Duodenal mucosa (tissue), 2 donors: ENCODE measurements around the gene ABR.
"Not testable (repeated sequence)": the region's sequence is repeated elsewhere in the genome, so short reads cannot be mapped to it uniquely, and the experiment has no call there.

Experiments used
- H3K27ac ChIP-seq: one replicate; pipeline ENCODE4 v1.7.0; 2013; ENCODE audit warnings: low read depth, low read length
- H3K27me3 ChIP-seq, 2 donors: one replicate each; pipeline ENCODE4 v1.7.0; 2013; ENCODE audit warnings: low read length in 2 of 2, control low read depth in 1 of 2; ENCODE audit not compliant: insufficient read depth in 2 of 2, control insufficient read depth in 1 of 2
- H3K36me3 ChIP-seq, 2 donors: one replicate each; pipeline ENCODE4 v1.7.0; 2013; ENCODE audit warnings: low read length in 2 of 2, control low read depth in 1 of 2; ENCODE audit not compliant: insufficient read depth in 2 of 2, control insufficient read depth in 1 of 2
- H3K4me1 ChIP-seq, 2 donors: one replicate each; pipeline ENCODE4 v1.7.0; 2013; ENCODE audit warnings: low read length in 2 of 2, control low read depth in 1 of 2; ENCODE audit not compliant: insufficient read depth in 2 of 2, control insufficient read depth in 1 of 2
- H3K4me3 ChIP-seq, 2 donors: one replicate each; pipeline ENCODE4 v1.7.0; 2013; ENCODE audit warnings: low read length in 2 of 2, low read depth in 1 of 2
- H3K9ac ChIP-seq, 2 donors: one replicate each; pipeline ENCODE4 v1.7.0; 2013; ENCODE audit warnings: low read length in 2 of 2, low read depth in 1 of 2
- H3K9me3 ChIP-seq, 2 donors: one replicate each; pipeline ENCODE4 v1.7.0; 2013; ENCODE audit warnings: low read length in 2 of 2, control low read depth in 1 of 2; ENCODE audit not compliant: control insufficient read depth in 1 of 2

Gene ABR

GRCh38 chr17:1109606-1110540 lies 69.9 kb downstream of the ABR start:
- Histone ChIP-seq H3K9ac (peak overlapping the region; percentile 74 to 91), H3K9me3 (no peaks in the 10 kb centered on the region), H3K27me3 (no peaks in the 10 kb centered on the region), H3K4me3 (peak overlapping the region; percentile 70 to 83), H3K36me3 (peaks cover 0 to 5% of the 10 kb centered on the region in 2 donors), H3K4me1 (peaks cover 53 to 65% of the 10 kb centered on the region in 2 donors), H3K27ac (peak overlapping the region; percentile 95)

GRCh38 chr17:1108765-1109605 lies 70.8 kb downstream of the ABR start:
- Histone ChIP-seq H3K9ac (peak overlapping the region; percentile 74 to 91), H3K4me3 (peak overlapping the region; percentile 83 to 90), H3K4me1 (peaks cover 50 to 62% of the 10 kb centered on the region in 2 donors), H3K36me3 (peaks cover 5 to 7% of the 10 kb centered on the region in 2 donors), H3K9me3 (no peaks in the 10 kb centered on the region), H3K27ac (peak overlapping the region; percentile 84), H3K27me3 (no peaks in the 10 kb centered on the region)

GRCh38 chr17:1108478-1108764 lies 71.4 kb downstream of the ABR start:
- Histone ChIP-seq H3K27me3 (no peaks in the 10 kb centered on the region), H3K36me3 (peaks cover 5 to 7% of the 10 kb centered on the region in 2 donors), H3K4me1 (peaks cover 50 to 62% of the 10 kb centered on the region in 2 donors), H3K4me3 (peak overlapping the region; percentile 83 to 90), H3K9me3 (no peaks in the 10 kb centered on the region), H3K9ac (peak overlapping the region; percentile 60 to 75), H3K27ac (peak overlapping the region; percentile 84)

GRCh38 chr17:1107777-1108477 lies 71.9 kb downstream of the ABR start:
- H3K9ac ChIP-seq = peak overlapping the region; percentile 60 to 75
- no peaks in the 10 kb centered on the region for H3K9me3 ChIP-seq
- H3K4me1 ChIP-seq = peaks cover 50 to 60% of the 10 kb centered on the region in 2 donors
- H3K27ac ChIP-seq = peak overlapping the region; percentile 84
- peak overlapping the region; percentile 83 to 90 for H3K4me3 ChIP-seq
- H3K36me3 ChIP-seq = peaks cover 5 to 7% of the 10 kb centered on the region in 2 donors
- no peaks in the 10 kb centered on the region for H3K27me3 ChIP-seq

GRCh38 chr17:1107083-1107776 lies 72.6 kb downstream of the ABR start:
- peaks cover 5 to 7% of the 10 kb centered on the region in 2 donors for H3K36me3 ChIP-seq
- no peak overlapping the region for H3K27ac ChIP-seq
- H3K4me1 ChIP-seq = peaks cover 43 to 53% of the 10 kb centered on the region in 2 donors
- no peaks in the 10 kb centered on the region for H3K27me3 ChIP-seq
- peak overlapping the region; percentile 60 to 75 for H3K9ac ChIP-seq
- no peaks in the 10 kb centered on the region for H3K9me3 ChIP-seq
- peak overlapping the region; percentile 83 to 90 for H3K4me3 ChIP-seq

GRCh38 chr17:1104222-1104621 lies 75.6 kb downstream of the ABR start:
- peaks cover 10 to 19% of the 10 kb centered on the region in 2 donors for H3K36me3 ChIP-seq
- H3K27me3 ChIP-seq = no peaks in the 10 kb centered on the region
- no peaks in the 10 kb centered on the region for H3K9me3 ChIP-seq
- no peak overlapping the region for H3K27ac ChIP-seq
- H3K9ac ChIP-seq = no peak overlapping the region
- H3K4me3 ChIP-seq = no peak overlapping the region
- peaks cover 19 to 30% of the 10 kb centered on the region in 2 donors for H3K4me1 ChIP-seq

GRCh38 chr17:1100382-1100781 lies 79.4 kb downstream of the ABR start:
- Histone ChIP-seq H3K4me1 (peaks cover 9 to 14% of the 10 kb centered on the region in 2 donors), H3K27me3 (no peaks in the 10 kb centered on the region), H3K4me3 (no peak overlapping the region), H3K9ac (no peak overlapping the region), H3K36me3 (peaks cover 10 to 41% of the 10 kb centered on the region in 2 donors), H3K9me3 (no peaks in the 10 kb centered on the region), H3K27ac (no peak overlapping the region)

- Histone ChIP-seq H3K4me1 (peaks cover 9 to 14% of the 10 kb centered on the region in 2 donors), H3K36me3 (peaks cover 18 to 48% of the 10 kb centered on the region in 2 donors), H3K9ac (no peak overlapping the region), H3K27ac (no peak overlapping the region), H3K9me3 (no peaks in the 10 kb centered on the region), H3K4me3 (no peak overlapping the region), H3K27me3 (no peaks in the 10 kb centered on the region)
Observed at GRCh38 chr17:1099242-1099641, 80.5 kb downstream of the ABR start.

GRCh38 chr17:1097972-1098744 lies 81.6 kb downstream of the ABR start:
- not testable (repeated sequence) for H3K9me3 ChIP-seq, H3K9ac ChIP-seq, H3K4me3 ChIP-seq, H3K27ac ChIP-seq, H3K27me3 ChIP-seq
- Histone ChIP-seq H3K4me1 (peaks cover 9 to 14% of the 10 kb centered on the region in 2 donors), H3K36me3 (peaks cover 24 to 56% of the 10 kb centered on the region in 2 donors)
